Activated T-cell treated with anti-CD3 and anti-CD28 coated beads for 48 hours (primary cell): ENCODE results near the gene FAM136A.
"Not testable (repeated sequence)": the region's sequence is repeated elsewhere in the genome, so short reads cannot be mapped to it uniquely, and the experiment has no call there.

ENCODE experiments used
- DNase-seq: peaks from one replicate; pipeline ENCODE4 v3.0.0-alpha.2; 2020; ENCODE audit warnings: low read depth

Gene FAM136A

DNA sequence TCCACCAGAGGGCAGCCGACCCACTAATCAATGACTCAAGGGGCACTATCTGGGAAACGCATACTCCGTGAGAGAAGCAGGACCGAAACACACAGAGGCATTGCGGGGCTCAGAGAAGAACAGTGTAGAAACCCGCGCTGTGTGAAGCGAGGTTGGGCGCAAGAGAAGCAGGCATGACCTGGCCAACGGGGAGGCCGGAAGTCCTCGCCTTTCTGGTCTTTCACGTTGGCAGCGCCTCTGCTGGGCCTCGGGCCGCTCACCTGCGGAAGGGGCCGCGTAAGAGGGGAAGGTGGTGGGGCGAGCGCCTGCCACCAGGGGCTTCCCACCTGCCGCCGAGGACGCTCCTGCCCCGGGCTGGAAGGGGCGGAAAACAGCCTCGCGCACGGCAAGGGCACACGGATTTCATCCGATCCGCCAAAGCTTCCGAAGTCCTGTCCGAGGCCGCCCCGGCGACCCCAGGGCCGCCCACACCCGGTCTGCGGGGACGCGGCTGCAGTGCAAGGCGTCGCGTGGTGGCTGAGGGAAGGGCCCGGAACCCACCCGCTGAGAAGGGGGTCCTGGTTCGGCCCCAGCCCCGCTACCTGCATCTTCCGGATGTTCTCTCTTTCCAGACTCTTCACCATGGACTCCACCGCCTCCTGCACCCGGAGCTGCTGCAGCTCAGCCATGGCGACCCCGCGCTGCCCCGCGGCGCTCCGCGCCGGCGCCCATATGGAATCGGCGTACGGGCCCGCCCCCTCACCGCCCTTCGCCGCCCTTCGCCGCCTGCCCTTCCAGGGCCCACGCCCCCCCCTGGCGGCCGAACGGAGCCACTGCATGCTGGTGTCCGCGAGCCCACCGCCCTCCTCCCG, at the start of gene FAM136A:
Gene FAM136A (minus strand): TSS at position 724 of the 851 bp plus-strand sequence. CDS start 56 bp downstream, at position 668.
- peak; percentile 88 for DNase-seq

DNA sequence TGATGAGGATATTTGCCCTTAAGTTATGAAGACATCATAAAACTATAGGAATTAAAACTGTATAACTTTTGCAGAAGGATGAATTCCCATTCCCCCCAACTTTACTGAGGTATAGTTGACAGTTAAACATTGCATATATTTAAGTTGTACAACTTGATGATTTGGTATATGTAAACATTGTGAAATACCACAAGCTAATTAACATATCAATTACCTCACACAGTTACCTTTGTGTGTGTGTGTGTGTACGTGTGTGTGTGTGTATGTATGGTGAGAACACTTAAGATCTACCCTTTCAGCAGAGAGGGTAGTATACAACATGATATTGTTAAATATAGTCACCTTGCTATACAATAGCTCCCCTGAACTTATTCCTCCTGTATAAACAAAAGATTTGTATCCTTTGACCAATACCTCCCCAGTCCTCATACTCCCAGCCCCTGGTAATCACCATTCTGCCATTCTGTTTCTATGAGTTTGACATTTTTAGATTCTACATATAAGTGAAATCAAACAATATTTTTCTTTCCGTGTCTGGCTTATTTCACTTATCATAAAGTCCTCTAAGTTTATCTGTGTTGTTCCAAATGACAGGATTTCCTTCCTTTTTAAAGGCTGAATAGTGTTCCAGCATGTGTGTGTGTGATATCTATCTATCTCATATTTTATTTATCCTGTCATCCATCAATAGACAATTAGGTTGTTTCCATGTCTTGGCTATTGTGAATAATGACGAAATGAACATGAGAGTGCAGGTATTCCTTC, 48.2 kb upstream of the FAM136A start:
- DNase-seq: no peak

DNA sequence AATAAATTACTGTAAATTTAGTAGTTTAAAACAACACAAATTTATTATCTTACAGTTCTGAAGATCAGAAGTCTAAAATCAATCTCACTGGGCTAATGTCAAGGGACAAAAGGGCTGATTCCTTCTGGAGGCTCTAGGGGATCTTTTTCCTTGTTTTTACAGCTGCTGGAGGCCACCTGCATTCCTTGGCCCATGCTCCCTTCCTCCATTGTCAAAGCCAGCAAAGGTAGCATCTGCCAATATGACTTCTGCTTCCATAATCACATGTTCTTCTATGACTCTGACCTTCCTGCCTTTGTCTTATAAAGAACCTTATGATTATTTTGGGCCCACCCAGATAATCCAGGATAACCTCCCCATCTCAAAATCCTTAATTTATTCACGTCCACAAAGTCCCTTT, 46.0 kb upstream of the FAM136A start:
- no peak for DNase-seq

DNA sequence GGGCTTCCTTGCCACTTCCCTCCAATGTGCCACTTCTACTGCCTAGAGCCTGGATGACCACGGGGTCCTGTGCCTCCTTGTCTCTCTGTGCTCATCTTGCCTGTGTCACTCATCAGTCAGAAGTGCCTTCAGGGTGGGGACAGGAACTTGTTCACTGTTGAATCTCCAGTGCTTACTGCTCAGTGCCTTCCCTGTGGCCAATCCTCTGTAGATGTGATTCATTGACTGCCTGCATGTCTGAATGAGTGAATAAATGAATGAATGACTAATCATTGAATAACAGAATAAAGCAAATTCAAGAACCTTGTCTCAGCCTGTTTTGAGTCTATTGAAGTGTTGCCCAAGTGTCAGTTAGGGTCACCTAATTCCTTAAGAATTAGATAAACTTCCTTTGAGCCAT, 42.3 kb upstream of the FAM136A start:
- no peak for DNase-seq

DNA sequence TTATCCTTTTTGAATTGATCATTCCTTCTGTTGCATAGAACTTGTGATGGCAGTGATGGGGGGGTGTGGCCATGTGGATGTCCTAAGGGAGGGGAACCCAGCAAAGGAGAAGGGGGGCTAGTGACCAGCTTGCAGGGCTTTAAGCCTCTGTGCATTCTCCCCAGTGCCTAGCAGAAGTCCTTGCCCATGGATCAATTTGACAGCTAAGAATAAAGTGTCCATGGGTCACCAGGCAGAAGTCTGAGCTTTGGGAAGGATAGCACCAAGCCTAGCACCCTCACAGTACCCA, 39.6 kb upstream of the FAM136A start:
- no peak for DNase-seq

DNA sequence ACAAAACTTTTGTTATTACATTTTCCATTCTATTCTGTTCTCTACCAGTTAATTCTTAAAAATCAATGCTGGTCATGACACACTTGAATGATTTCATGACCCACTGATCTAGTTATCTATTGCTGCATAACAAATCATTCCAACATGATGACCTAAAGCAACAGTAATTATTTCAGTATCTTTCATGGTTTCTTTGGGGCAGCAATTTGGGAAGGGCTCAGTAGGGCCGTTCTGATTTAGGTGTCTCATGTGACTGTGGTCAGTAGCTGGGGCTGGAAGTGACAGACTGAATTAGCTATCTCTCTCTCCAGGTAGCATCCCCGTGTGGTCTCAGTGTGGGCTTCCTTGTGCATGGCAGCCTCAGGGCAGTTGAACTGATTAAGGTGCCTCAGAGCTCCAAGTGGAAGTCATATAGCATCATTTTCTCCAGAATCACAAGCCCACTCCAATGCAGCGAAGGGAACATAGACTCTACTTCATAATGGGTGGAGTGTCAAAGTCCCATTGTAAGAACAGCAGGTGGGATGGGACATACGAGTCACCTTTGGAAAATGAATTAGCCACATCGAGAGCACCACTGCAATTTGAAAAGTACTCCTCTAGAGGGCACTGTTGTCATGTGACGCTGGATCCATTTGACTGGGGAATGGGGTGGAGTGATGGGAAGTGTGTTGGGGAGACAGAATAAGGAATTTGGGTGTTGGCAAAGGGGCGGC, 39.1 kb upstream of the FAM136A start:
- DNase-seq: peak; percentile 4

DNA sequence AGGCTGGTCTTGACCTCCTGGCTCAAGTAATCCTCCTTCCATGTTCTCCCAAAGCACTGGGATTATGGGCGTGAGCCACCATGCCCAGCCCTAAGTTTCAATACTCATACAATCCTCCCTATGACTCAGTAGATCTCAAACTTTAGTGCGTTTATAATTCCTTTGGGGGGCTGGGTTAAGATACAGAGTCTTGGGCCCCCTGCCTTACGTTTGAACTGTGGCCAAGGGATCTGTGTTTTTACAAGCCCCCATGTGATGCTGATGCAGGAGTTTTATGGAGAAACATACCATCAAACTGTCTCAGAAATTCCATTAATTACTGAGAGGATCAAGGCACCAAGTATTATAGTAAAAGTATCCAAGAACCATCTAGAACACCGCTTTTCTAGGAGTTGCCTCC, 38.2 kb upstream of the FAM136A start:
- DNase-seq: no peak

DNA sequence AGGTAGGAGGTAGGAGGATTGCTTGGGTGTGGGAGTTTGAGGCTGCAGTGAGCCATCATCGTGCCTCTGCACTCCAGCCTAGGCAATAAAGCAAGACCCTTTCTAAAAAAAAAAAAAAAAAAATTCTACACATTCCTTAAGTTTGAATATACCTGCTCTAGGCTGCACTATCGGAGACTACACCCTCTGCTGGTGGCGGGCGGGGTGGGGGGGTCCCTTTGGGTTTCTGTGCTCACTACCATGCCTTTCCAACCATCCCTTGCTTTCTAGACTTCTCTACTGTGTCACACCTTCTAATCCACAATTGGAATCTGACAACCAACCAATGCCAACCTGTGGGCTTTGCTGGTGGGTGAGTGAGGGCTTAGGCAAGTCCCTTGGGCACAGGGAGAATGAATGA, 34.7 kb upstream of the FAM136A start:
- no peak for DNase-seq

DNA sequence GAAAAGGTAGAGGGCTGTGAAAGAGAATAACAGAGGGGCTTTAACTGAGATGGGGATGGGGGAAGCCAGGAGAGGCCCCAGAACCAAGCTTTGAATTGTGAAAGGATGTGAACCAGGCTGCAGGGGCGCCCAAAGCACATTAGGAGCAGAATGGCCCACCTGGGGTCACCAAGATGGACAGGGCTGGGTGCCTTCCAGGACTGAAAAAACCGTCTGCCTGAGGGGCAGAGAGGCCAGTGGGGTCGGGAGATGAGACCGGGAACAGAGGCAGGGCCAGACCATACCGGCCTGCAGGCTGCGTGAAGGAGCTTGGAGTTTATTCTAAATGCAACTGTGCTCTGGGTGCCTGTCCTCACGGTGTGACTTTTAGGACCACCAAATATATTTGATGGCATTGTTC, 29.1 kb upstream of the FAM136A start:
- no peak for DNase-seq

DNA sequence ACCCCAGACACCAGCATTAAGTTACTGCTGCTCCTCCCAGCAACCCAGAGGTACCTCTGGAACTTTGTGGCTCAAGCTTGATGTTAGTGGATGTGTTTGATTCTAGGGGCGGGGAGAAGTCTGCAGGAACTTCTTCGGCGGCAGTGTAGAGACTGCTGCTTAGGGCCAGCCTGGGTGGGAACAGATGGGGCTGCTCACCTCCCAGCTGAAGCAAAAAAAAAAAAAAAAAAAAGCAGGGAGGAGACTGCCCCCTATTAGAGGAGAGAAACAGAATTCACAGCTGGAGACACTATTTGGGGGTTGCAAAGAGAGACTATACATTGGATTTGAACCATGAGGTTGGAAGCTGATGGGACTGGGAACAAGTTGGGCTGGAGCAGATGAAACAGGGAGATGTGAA, 28.6 kb upstream of the FAM136A start:
- DNase-seq: no peak

DNA sequence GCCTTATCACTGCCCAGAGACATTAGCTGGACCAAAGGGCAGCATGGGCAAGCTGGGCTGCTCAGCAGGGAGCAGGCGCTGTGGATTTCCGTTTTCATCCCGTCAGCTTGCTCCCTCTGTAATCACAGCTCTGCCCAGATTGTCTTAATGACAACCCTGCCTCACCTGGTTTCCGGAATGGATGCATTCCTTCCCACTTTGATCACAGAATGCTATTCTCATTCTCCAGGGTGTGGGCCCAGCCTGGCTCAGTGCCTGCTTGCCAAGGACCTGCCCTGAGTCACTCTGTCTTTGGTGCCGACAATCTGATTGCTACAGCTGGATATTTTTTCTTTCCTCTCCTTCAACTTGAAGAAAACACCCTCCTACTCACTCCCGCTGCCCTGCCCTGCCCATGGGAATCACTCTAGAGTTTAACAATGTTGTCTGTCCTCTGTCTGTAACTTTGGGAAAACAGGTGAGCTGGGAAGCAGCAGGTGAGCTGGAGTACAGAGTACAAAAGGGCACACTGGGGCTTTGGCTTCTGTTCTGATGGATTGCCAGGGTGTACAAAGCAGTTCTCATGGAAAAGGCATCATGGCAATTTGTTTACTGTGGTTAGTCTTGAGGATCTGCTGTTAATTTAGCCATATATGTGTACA, 27.2 kb upstream of the FAM136A start:
- no peak for DNase-seq

DNA sequence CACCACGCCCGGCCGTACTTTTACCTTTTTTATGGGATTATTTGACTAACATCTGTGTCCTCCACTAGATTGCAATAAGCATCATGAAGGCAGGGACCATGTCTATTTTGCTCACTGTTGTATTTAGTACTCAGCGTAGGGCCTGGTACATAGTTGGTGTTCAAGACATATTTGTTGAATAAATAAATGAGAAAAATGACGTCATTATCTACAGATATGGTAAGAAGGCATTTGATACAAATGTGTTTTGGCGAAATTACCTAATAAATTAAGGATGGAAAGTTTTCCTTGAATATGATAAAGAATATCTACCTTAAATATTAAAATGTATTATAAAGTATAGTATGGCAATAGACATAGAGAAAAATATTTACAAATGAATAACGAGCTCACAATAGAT, 24.0 kb upstream of the FAM136A start:
- no peak for DNase-seq

DNA sequence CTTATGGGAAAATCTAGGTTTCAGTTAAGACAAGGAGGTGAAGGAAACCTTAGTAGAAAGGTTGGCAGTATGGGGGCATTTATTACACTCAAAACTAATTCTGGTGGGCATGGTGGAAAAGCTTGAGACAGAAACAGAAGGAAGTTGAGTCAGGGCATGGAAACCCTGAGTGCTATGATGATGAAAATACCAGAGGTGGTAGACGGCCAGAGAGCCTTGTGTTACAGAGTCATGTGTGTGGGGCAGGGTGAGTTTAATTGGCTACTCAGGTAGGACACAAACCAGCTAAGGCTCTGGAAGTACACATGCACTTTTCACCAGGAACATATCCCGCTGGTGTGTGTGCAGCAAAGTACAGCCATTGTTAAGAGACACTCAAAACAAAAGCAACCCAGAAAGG, 20.7 kb upstream of the FAM136A start:
- DNase-seq: no peak

DNA sequence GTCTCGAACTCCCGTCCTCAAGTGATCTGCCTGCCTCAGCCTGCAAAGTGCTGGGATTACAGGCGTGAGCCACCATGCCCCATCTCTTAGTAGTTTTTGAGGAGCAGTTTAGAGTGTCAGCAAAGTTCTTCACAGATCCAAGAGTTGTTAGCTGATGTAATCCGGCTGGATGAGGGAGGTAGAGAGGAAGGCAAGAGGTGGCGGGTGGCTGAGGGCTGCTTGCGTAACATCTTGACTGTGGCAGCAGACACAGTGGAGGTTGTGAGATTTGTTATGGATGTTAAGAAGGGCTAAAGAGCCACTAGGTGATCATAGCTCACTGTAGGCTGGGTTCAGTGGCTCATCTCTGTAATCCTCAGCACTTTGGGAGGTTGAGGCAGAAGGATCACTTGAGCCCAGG, 19.5 kb upstream of the FAM136A start:
- DNase-seq: no peak

DNA sequence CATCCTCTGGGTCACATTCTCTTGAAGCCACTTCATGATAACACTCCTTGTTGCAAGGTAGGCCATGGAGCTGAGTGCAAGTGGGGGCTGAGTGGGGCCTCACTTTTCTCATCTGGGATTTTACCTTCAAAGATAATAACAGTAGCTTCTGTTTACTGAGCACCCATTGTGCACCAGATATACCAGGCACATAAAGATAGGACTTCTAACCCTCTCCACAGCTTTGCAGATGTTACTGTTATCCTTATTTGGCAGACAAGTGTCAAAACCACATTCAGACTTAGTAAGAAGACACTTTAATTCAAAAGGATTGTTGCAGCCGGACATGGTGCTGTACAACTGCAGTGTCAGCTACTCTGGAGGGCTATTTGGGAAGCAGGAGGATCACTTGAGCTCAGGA, 12.8 kb upstream of the FAM136A start:
- no peak for DNase-seq

DNA sequence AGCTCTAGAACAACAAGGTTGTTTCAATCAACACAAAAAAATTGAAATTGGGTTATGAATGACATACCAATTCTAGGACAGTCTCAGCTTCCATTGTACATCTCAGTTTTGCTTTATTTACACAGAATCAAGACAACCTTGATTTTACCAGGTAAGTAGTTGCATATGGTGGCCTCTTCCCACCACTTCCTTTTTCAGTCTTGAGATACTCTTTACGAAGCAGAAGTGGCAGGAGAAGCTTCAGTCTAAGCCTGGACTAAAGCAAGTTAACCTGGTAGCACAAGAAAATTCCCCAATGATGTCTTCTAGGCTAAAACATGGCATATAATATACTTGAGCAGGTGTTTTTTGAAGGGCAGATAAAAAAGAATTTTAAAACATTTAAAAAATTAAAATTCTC, 10.7 kb upstream of the FAM136A start:
- no peak for DNase-seq

DNA sequence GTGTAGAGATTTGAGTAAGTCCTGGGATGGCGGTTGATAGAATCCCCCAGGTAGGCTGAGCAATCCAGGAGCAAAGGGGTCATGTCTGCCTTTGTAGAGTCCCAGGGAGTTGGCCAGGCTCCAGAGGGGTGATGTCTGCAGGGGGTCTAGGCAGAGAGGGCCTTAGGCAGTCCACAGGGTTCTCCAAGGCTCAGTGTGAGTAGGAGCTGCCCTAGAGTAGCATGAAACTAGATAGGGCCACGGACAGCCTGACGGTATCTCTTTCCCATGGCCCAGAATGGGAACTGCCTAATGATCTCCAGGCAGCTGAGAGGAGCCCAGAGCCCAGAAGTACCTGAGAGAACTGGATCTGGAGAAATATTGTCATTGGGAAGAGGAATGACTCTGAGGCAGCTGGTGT, 9.0 kb upstream of the FAM136A start:
- DNase-seq: no peak

DNA sequence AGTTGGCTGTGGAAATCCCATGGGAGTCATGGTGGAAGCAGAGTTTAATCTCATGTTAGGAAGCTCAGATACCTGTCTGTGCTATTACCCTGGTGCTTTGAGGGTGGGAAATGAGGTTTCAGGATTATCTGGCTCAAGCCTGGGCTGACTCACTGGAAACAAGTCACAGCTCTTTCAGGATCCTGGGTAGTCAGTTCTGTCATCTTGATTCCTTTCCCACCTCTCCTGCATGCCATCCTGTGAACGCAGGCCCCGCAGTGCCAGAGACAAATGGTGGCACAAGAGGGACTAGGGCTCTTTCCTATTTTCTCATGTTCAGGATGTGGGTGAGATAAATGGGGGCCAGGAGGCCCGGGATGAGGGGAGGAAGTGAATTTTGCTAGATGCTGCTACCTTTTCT, 3.7 kb upstream of the FAM136A start:
- DNase-seq: no peak

DNA sequence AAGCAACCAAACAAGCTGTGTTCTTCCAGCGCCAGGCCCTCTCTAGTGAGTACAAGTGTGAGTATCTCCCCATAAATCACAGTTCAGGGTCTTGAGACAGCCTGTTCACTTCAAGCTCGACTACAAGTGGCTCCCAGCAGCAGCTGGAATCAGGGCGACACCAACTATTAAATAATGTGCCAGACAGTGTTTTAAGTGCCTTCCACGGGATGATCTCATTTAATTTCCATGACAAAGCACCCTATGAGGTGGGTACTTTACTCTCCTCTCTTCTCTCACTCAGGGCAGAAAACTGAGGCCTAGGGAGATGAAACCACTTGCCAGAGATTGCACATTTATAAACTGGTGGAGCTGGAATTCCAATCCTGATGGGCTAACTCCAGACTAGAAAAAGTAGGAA, 2.6 kb upstream of the FAM136A start:
- DNase-seq: no peak

DNA sequence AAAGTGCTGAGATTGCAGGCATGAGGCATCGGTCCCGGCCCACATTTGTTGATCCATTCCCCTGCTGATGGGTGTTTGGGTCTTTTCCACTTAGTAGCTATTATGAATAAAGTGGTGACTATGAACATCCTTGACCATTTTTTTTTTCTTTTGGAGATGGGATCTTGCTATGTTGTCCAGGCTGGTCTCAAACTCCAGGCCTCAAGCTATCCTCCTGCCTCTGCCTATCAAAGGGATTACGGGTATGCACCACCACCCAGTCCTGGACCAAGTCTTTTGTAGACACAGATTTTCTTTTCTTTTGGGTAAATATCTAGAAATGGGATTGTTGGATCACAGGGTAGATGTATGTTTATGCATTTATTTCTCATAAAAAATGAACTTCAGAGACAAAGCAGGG, 1.3 kb upstream of the FAM136A start:
- no peak for DNase-seq

DNA sequence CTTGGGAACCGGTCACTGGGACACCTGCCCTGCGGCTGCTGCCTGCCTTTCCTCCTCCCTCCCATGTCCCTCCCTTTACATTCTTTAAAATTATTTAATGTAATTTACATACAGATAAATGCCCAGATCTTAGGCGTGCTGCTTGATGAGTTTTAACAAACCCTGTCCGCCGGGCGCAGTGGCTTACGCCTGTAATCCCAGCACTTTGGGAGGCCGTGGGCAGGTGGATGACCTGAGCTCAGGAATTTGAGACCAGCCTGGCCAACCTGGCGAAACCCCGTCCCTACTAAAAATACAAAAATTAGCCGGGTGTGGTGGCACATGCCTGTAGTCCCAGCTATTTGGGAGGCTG, 304 bp upstream of the FAM136A start:
- DNase-seq: not testable (repeated sequence)

DNA sequence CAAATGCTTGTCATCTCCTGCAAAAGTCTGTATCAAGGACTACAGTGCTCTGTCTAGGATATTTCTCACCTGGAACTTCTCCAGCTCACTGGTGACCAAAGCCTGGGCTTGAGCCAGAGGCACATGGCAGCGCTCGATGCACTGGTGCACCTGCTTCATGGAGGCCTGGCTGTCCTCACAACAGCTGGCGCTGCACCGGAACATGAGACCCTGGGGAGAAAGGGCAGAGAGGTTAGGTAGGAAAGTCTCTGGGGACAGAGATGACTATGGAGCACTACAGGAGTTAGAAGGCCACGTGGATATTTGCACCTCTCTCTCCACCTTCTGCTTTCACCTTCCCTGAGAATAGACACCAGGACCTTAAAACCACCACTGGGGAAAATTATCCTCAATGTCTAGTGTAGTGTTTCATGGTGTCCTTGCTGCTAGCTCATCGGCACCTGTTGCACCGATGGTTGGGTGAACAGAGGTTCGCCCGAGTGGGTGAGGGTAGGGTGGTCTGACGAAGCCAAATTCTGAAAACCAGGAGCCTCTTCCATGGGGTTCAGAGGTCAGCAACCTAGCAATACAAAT, 1.0 kb downstream of the FAM136A start:
- no peak for DNase-seq
